OCI-LY7 (cell line): ENCODE data around the gene NDUFV1.

Experiments
- CTCF ChIP-seq: fragments of 200-600 bp; sonication (generic); conservative IDR thresholded peaks from 2 replicates; pipeline ENCODE4 v1.5.1; 2014; ENCODE audit warnings: mild to moderate bottlenecking, antibody characterized with exemption, low read length, moderate library complexity, mixed read lengths
- EZH2phosphoT487 ChIP-seq: fragments of 200-600 bp; sonication (generic); IDR thresholded peaks from 2 replicates; pipeline ENCODE4 v1.6.1; 2018; ENCODE audit warnings: low read depth, borderline replicate concordance, mild to moderate bottlenecking, mixed run types, antibody characterized with exemption, low read length, moderate library complexity, mixed read lengths

- TF ChIP-seq CTCF, result no peak
- TF ChIP-seq EZH2phosphoT487, result no peak
These were observed 35.3 kb upstream of the NDUFV1 start for GRCh38 chr11:67571443-67571842.
